IPS DF 19.7 (cell line): Measurements from ENCODE around the gene LCN1.
"Not testable (repeated sequence)": the region's sequence is repeated elsewhere in the genome, so short reads cannot be mapped to it uniquely, and the experiment has no call there.

Experiments used
- DNase-seq: peaks from one replicate; pipeline ENCODE4 v3.0.0-alpha.2; 2013; ENCODE audit warnings: low read depth, low spot score

The LCN1 gene

GRCh38 chr9:135522137-135522877, 1.1 kb downstream of the LCN1 start:
- no peak for DNase-seq

GRCh38 chr9:135522931-135523330, 1.7 kb downstream of the LCN1 start:
- no peak for DNase-seq

- DNase-seq = no peak
Measured at GRCh38 chr9:135523521-135524129, 2.4 kb downstream of the LCN1 start.

- no peak for DNase-seq
Measured at GRCh38 chr9:135524130-135524861, 3.1 kb downstream of the LCN1 start.

- no peak for DNase-seq
Measured at GRCh38 chr9:135525241-135526088, 4.2 kb downstream of the LCN1 start.

GRCh38 chr9:135526089-135526729, 5.0 kb downstream of the LCN1 start:
- no peak for DNase-seq

GRCh38 chr9:135526730-135527571, 5.7 kb downstream of the LCN1 start:
- DNase-seq = no peak

- DNase-seq = not testable (repeated sequence)
Measured at GRCh38 chr9:135528842-135529435, 7.7 kb downstream of the LCN1 start.

- no peak for DNase-seq
Measured at GRCh38 chr9:135530146-135530545, 8.9 kb downstream of the LCN1 start.

GRCh38 chr9:135531096-135531495, 9.9 kb downstream of the LCN1 start:
- DNase-seq = no peak

GRCh38 chr9:135533113-135533512, 11.9 kb downstream of the LCN1 start:
- DNase-seq = no peak

GRCh38 chr9:135533674-135534073, 12.4 kb downstream of the LCN1 start:
- DNase-seq = no peak

- DNase-seq = not testable (repeated sequence)
Measured at GRCh38 chr9:135534192-135534711, 13.0 kb downstream of the LCN1 start.

GRCh38 chr9:135534826-135535225, 13.6 kb downstream of the LCN1 start:
- DNase-seq = not testable (repeated sequence)

GRCh38 chr9:135535631-135536030, 14.4 kb downstream of the LCN1 start:
- DNase-seq = not testable (repeated sequence)

GRCh38 chr9:135536216-135536615, 15.0 kb downstream of the LCN1 start:
- DNase-seq = no peak

- DNase-seq = not testable (repeated sequence)
Measured at GRCh38 chr9:135543262-135543894, 22.1 kb downstream of the LCN1 start.

GRCh38 chr9:135544981-135545635, 23.9 kb downstream of the LCN1 start:
- no peak for DNase-seq
